GM19193 (cell line): ENCODE results near the gene LPCAT1.

Experiments used
- POLR2A ChIP-seq: IDR thresholded peaks from 4 replicates; pipeline ENCODE4 v1.6.1; 2011; ENCODE audit not compliant: insufficient read depth, insufficient read length; ENCODE audit errors: extremely low read depth

Gene LPCAT1

GRCh38 chr5:1498623-1499416 lies 24.9 kb downstream of the LPCAT1 start:
- TF ChIP-seq POLR2A: no peak

GRCh38 chr5:1497795-1498622 lies 25.8 kb downstream of the LPCAT1 start:
- TF ChIP-seq POLR2A: no peak

GRCh38 chr5:1497242-1497777 lies 26.4 kb downstream of the LPCAT1 start:
- TF ChIP-seq POLR2A: peak; percentile 61

- TF ChIP-seq POLR2A: no peak
These were observed 28.2 kb downstream of the LPCAT1 start for GRCh38 chr5:1495525-1495897.

GRCh38 chr5:1494780-1495524 lies 28.8 kb downstream of the LPCAT1 start:
- peak; percentile 70 for TF ChIP-seq POLR2A

GRCh38 chr5:1493941-1494340 lies 29.8 kb downstream of the LPCAT1 start:
- TF ChIP-seq POLR2A: no peak

GRCh38 chr5:1493413-1493812 lies 30.3 kb downstream of the LPCAT1 start:
- no peak for TF ChIP-seq POLR2A

- TF ChIP-seq POLR2A: no peak
These were observed 31.0 kb downstream of the LPCAT1 start for GRCh38 chr5:1492757-1493156.

- no peak for TF ChIP-seq POLR2A
These were observed 33.4 kb downstream of the LPCAT1 start for GRCh38 chr5:1490376-1490775.

GRCh38 chr5:1489754-1490153 lies 34.0 kb downstream of the LPCAT1 start:
- TF ChIP-seq POLR2A: no peak

- peak; percentile 42 for TF ChIP-seq POLR2A
These were observed 34.7 kb downstream of the LPCAT1 start for GRCh38 chr5:1488882-1489680.

GRCh38 chr5:1487079-1487764 lies 36.5 kb downstream of the LPCAT1 start:
- TF ChIP-seq POLR2A: no peak

GRCh38 chr5:1486271-1486670 lies 37.5 kb downstream of the LPCAT1 start:
- no peak for TF ChIP-seq POLR2A

GRCh38 chr5:1485579-1486118 lies 38.1 kb downstream of the LPCAT1 start:
- TF ChIP-seq POLR2A: no peak
